Small intestine (tissue), 7 donors: ENCODE data around the gene CASQ2. TPM values are rescaled to one million over a fixed set of nuclear protein-coding genes. Genes with fewer than 3 reads are reported as not detected.
A peak's percentile ranks its signal among the peaks of the same experiment; 100 is the strongest.

Source experiments
- DNase-seq, 2 donors: peaks; one replicate each; pipeline versions ENCODE4 v3.0.0 to v3.0.0-alpha.2; 2013
- FAIRE-seq: peaks from 2 replicates; lab custom pipeline; 2012; peaks lifted over from hg19 to GRCh38; lab: Jason Lieb, UNC
- H3K27ac ChIP-seq, 3 donors: one replicate each; pipeline ENCODE4 v1.5.1; 2013; ENCODE audit warnings: low read length in 2 of 3, mild to moderate bottlenecking in 2 of 3, control low read depth in 1 of 3, inconsistent platforms in 1 of 3, low read depth in 1 of 3, moderate library complexity in 1 of 3
- H3K27me3 ChIP-seq, 3 donors: one replicate each; pipeline ENCODE4 v1.6.1; 2013; ENCODE audit warnings: low read length in 3 of 3, inconsistent platforms in 1 of 3; ENCODE audit not compliant: control insufficient read depth in 3 of 3, insufficient read depth in 3 of 3
- H3K36me3 ChIP-seq, 3 donors: one replicate each; pipeline ENCODE4 v1.6.1; 2013; ENCODE audit warnings: low read length in 3 of 3, inconsistent platforms in 1 of 3, low read depth in 1 of 3, mild to moderate bottlenecking in 1 of 3, moderate library complexity in 1 of 3; ENCODE audit not compliant: control insufficient read depth in 3 of 3, insufficient read depth in 2 of 3
- H3K4me1 ChIP-seq, 3 donors: one replicate each; pipeline ENCODE4 v1.6.1; 2013; ENCODE audit warnings: low read length in 2 of 3, inconsistent platforms in 1 of 3, low read depth in 1 of 3, mild to moderate bottlenecking in 1 of 3, moderate library complexity in 1 of 3; ENCODE audit not compliant: control insufficient read depth in 3 of 3, insufficient read depth in 2 of 3
- H3K4me3 ChIP-seq, 3 donors: one replicate each; pipeline ENCODE4 v1.5.1; 2013; ENCODE audit warnings: low read length in 3 of 3, control low read depth in 1 of 3, inconsistent platforms in 1 of 3, low read depth in 1 of 3, mild to moderate bottlenecking in 1 of 3, moderate library complexity in 1 of 3
- H3K9me3 ChIP-seq, 2 donors: one replicate each; pipeline ENCODE4 v1.6.1; 2013; ENCODE audit warnings: low read depth in 1 of 2, low read length in 1 of 2; ENCODE audit not compliant: control insufficient read depth in 2 of 2, insufficient read depth in 1 of 2
- WGBS, 3 donors: extraction: QIAGEN DNeasy Blood & Tissue Kit; methylation state at CpG; one replicate each; pipeline ENCODE4 v1.1.7; 2013; 5-methylcytosine and 5-hydroxymethylcytosine counted together
- polyA plus RNA-seq, 4 donors: library from polyadenylated mRNA; stranded (reverse) in 3 of 4; unstranded in 1 of 4; fragments of 200-250 nt in 3 of 4; fragments of 120-200 nt in 1 of 4; gene quantifications; one replicate each; pipeline versions ENCODE4 v1.2.1 to v1.2.3, GENCODE V29; 2013
- donor health status: healthy with polysubstance abuse.
- donor health status: control.
- donor health status: control.
- donor health status: Bipolar disorder and iron deficiency.
- donor health status: healthy.

CASQ2 gene
- polyA plus RNA-seq, 4 donors = 0.22 to 5.9 (median 1.9) TPM

- WGBS, 3 donors = 0 to 4% (median 0%) methylated on average over 2 of the region's 2 CpGs
- Histone ChIP-seq H3K27ac (no peak overlapping the region), H3K4me3 (no peak overlapping the region), H3K36me3 (no peaks in the 10 kb centered on the region), H3K27me3 (no peaks in the 10 kb centered on the region), H3K4me1 (peaks cover 0 to 8% (median 6%) of the 10 kb centered on the region in 3 donors), H3K9me3 (no peaks in the 10 kb centered on the region)
- FAIRE-seq (no peak), DNase-seq (peak; percentile 81)
These were observed 39.2 kb upstream of the CASQ2 start for GRCh38 chr1:115807723-115808122.

- Histone ChIP-seq H3K36me3 (no peaks in the 10 kb centered on the region), H3K9me3 (no peaks in the 10 kb centered on the region), H3K4me1 (peaks cover 0 to 6% (median under 1%) of the 10 kb centered on the region in 3 donors), H3K27ac (no peak overlapping the region), H3K27me3 (no peaks in the 10 kb centered on the region), H3K4me3 (no peak overlapping the region)
- FAIRE-seq (no peak), DNase-seq (no peak)
- 92 to 96% (median 96%) methylated on average over 1 of the region's 1 CpG for WGBS, 3 donors
These were observed 37.1 kb upstream of the CASQ2 start for GRCh38 chr1:115805597-115805996.

- 70 to 79% (median 78%) methylated on average over 2 of the region's 2 CpGs for WGBS, 3 donors
- DNase-seq = no peak
- no peak for FAIRE-seq
- Histone ChIP-seq H3K9me3 (no peaks in the 10 kb centered on the region), H3K36me3 (no peaks in the 10 kb centered on the region), H3K4me1 (no peaks in the 10 kb centered on the region), H3K4me3 (no peak overlapping the region), H3K27ac (no peak overlapping the region), H3K27me3 (no peaks in the 10 kb centered on the region)
These were observed 33.9 kb upstream of the CASQ2 start for GRCh38 chr1:115802416-115802815.

GRCh38 chr1:115797486-115797885 lies 29.0 kb upstream of the CASQ2 start:
- no peak for DNase-seq
- no peak overlapping the region for H3K27ac ChIP-seq
- no peak for FAIRE-seq
- no peaks in the 10 kb centered on the region for H3K9me3 ChIP-seq
- WGBS, 3 donors = 89 to 94% (median 91%) methylated on average over 4 of the region's 4 CpGs
- no peaks in the 10 kb centered on the region for H3K4me1 ChIP-seq
- no peaks in the 10 kb centered on the region for H3K36me3 ChIP-seq
- no peak overlapping the region for H3K4me3 ChIP-seq
- peaks cover 0 to 8% (median 2%) of the 10 kb centered on the region in 3 donors for H3K27me3 ChIP-seq

GRCh38 chr1:115796897-115797296 lies 28.4 kb upstream of the CASQ2 start:
- Histone ChIP-seq H3K4me1 (no peaks in the 10 kb centered on the region), H3K4me3 (no peak overlapping the region), H3K27me3 (peaks cover 0 to 8% (median 2%) of the 10 kb centered on the region in 3 donors), H3K9me3 (no peaks in the 10 kb centered on the region), H3K36me3 (no peaks in the 10 kb centered on the region), H3K27ac (no peak overlapping the region)
- FAIRE-seq (no peak), DNase-seq (no peak)
- WGBS, 3 donors = 69 to 71% (median 70%) methylated on average over 5 of the region's 5 CpGs

GRCh38 chr1:115796036-115796435 lies 27.5 kb upstream of the CASQ2 start:
- peaks cover 0 to 8% (median 3%) of the 10 kb centered on the region in 3 donors for H3K27me3 ChIP-seq
- no peaks in the 10 kb centered on the region for H3K9me3 ChIP-seq
- no peak overlapping the region for H3K4me3 ChIP-seq
- no peak for FAIRE-seq
- no peak for DNase-seq
- WGBS, 3 donors = 82 to 87% (median 83%) methylated on average over 6 of the region's 6 CpGs
- no peaks in the 10 kb centered on the region for H3K36me3 ChIP-seq
- no peak overlapping the region for H3K27ac ChIP-seq
- no peaks in the 10 kb centered on the region for H3K4me1 ChIP-seq

GRCh38 chr1:115794976-115795639 lies 26.6 kb upstream of the CASQ2 start:
- H3K36me3 ChIP-seq = no peaks in the 10 kb centered on the region
- no peak for FAIRE-seq

GRCh38 chr1:115793162-115793561 lies 24.6 kb upstream of the CASQ2 start:
- H3K27me3 ChIP-seq = peaks cover 0 to 8% (median 7%) of the 10 kb centered on the region in 3 donors
- no peaks in the 10 kb centered on the region for H3K9me3 ChIP-seq
- H3K27ac ChIP-seq = no peak overlapping the region
- H3K36me3 ChIP-seq = no peaks in the 10 kb centered on the region
- 33 to 41% (median 37%) methylated on average over 9 of the region's 9 CpGs for WGBS, 3 donors
- H3K4me1 ChIP-seq = no peaks in the 10 kb centered on the region
- no peak overlapping the region for H3K4me3 ChIP-seq
- FAIRE-seq (no peak), DNase-seq (no peak)

More at GRCh38 chr1:115794976-115795639, 26.6 kb upstream of the CASQ2 start:
- Histone ChIP-seq H3K27ac (no peak overlapping the region), H3K27me3 (peaks cover 0 to 8% (median 7%) of the 10 kb centered on the region in 3 donors), H3K9me3 (no peaks in the 10 kb centered on the region), H3K4me3 (no peak overlapping the region), H3K4me1 (no peaks in the 10 kb centered on the region)
- WGBS, 3 donors = 59 to 77% (median 69%) methylated on average over 4 of the region's 4 CpGs
- DNase-seq = no peak

GRCh38 chr1:115791816-115792215 lies 23.3 kb upstream of the CASQ2 start:
- H3K4me1 ChIP-seq = no peaks in the 10 kb centered on the region
- H3K27me3 ChIP-seq = peaks cover 0 to 8% (median 7%) of the 10 kb centered on the region in 3 donors
- DNase-seq (no peak), FAIRE-seq (no peak)
- 80 to 87% (median 85%) methylated on average over 3 of the region's 3 CpGs for WGBS, 3 donors
- no peak overlapping the region for H3K4me3 ChIP-seq
- H3K36me3 ChIP-seq = no peaks in the 10 kb centered on the region
- H3K27ac ChIP-seq = no peak overlapping the region
- H3K9me3 ChIP-seq = no peaks in the 10 kb centered on the region
